Brain microvascular endothelial cell (primary cell): ENCODE data around the gene MBTPS1.

Experiments used
- DNase-seq: peaks from one replicate; pipeline ENCODE4 v3.0.0-alpha.2; 2020
- H3K27ac ChIP-seq: fragments of 250-450 bp; sonication (Bioruptor Pico); 2 replicates; pipeline ENCODE4 v1.5.1; 2020; ENCODE audit warnings: mild to moderate bottlenecking, moderate library complexity
- H3K27me3 ChIP-seq: fragments of 250-450 bp; sonication (Bioruptor Pico); replicated peaks from 2 replicates; pipeline ENCODE4 v1.5.1; 2020; ENCODE audit warnings: mild to moderate bottlenecking
- H3K36me3 ChIP-seq: fragments of 250-450 bp; sonication (Bioruptor Pico); replicated peaks from 2 replicates; pipeline ENCODE4 v1.5.1; 2020; ENCODE audit warnings: mild to moderate bottlenecking
- H3K4me3 ChIP-seq: 2 replicates; pipeline ENCODE4 v1.5.1; 2011; ENCODE audit warnings: low read depth, mild to moderate bottlenecking, control low read depth, low read length, moderate library complexity
- in situ Hi-C: cut with HindIII; loops from 2 replicates; pipeline ENCODE4 v1.10.0; 2017; ENCODE audit warnings: low sequenced_read_pairs, low pct_ligation_motif_present
- TF ChIP-seq, protein P1 (sequence below): IDR thresholded peaks from 2 replicates; pipeline ENCODE4 v1.5.1; 2011; ENCODE audit warnings: low read depth, mild to moderate bottlenecking, moderate library complexity, low read length, control low read depth, inconsistent platforms; ENCODE audit errors: missing control alignments

MBTPS1 gene

DNA sequence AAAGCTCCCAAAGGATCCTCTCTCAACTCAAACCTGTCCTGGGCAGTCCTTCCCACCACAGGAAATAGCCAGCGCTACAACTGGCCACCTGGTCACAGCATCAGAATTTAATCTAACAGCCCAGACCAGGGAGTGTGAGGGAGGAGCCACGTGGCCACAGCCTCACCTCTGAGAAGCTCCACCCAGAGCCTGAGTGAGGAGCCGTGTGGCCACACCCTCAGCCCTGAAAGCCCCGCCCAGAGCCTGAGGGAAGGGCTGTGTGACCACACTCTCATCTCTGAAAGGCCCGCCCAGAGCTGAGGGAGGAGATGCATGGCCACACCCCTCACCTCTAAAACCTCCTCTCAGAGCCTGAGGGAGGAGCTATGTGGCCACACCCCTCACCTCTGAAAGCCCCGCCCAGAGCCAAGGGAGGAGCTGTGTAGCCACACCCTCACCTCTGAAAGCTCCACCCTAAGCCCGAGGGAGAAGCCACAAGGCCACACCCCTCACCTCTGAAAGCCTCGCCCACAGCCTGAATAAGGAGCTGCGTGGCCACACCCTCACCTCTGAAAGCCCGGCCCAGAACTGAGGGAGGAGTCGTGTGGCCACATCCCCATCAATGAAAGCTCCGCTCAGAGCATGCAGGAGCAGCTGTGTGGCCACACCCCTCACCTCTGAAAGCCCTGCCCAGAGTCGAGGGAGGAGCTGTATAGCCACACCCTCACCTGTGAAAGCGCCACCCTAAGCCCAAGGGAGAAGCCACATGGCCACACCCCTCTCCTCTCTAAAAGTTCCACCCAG is 102.8 kb downstream of the MBTPS1 start:
- in situ Hi-C loops = no loop called here
- Histone ChIP-seq H3K27ac (no peak overlapping the region), H3K36me3 (no peaks in the 10 kb centered on the region), H3K27me3 (no peaks in the 10 kb centered on the region), H3K4me3 (no peak overlapping the region)
- peak; percentile 61 for DNase-seq
- TF ChIP-seq, protein P1, sequence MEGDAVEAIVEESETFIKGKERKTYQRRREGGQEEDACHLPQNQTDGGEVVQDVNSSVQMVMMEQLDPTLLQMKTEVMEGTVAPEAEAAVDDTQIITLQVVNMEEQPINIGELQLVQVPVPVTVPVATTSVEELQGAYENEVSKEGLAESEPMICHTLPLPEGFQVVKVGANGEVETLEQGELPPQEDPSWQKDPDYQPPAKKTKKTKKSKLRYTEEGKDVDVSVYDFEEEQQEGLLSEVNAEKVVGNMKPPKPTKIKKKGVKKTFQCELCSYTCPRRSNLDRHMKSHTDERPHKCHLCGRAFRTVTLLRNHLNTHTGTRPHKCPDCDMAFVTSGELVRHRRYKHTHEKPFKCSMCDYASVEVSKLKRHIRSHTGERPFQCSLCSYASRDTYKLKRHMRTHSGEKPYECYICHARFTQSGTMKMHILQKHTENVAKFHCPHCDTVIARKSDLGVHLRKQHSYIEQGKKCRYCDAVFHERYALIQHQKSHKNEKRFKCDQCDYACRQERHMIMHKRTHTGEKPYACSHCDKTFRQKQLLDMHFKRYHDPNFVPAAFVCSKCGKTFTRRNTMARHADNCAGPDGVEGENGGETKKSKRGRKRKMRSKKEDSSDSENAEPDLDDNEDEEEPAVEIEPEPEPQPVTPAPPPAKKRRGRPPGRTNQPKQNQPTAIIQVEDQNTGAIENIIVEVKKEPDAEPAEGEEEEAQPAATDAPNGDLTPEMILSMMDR = no peak

DNA sequence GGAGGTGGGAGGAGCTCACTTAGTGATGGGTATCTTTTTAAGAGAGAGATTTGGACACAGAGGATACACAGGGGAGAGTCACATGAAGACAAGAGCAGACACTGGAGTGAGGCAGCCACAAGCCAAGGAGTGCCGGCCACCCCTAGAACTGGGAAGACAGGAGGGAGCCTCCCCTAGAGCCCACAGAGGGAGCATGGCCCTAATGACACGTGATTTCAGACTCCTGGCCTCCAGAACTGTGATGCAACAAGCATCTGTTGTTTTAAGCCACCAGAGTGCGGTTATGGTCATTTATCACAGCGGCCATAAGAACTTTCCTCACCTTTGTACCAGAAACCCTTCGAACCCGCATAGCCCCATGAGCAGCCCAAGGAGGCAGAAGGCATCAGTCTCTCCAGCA is 107.5 kb downstream of the MBTPS1 start:
- Histone ChIP-seq H3K27me3 (peaks cover 9% of the 10 kb centered on the region), H3K36me3 (no peaks in the 10 kb centered on the region), H3K4me3 (no peak overlapping the region), H3K27ac (no peak overlapping the region)
- TF ChIP-seq, protein P1 = no peak
- no peak for DNase-seq
- in situ Hi-C loops = no loop called here

DNA sequence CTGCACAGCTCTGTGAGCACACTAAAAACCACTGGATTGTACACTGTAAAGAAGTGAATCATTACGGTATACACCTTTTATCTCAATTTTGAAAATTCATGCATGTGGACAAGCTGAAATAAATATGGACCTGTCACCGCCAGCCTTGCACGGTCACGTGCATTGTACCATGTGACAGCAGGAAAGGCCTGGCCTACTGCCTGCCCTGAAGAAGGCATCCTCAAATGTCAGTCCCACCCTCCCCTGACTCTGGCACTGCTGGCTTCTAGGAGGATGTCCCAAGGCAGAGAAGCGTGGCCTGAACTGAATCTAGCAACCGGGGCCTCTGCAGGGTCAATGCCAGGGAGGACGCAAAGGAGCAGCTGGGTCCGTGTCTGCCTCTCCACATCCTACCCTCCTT is 108.8 kb downstream of the MBTPS1 start:
- no peak overlapping the region for H3K27ac ChIP-seq
- H3K27me3 ChIP-seq = peaks cover 9% of the 10 kb centered on the region
- in situ Hi-C loops = no loop called here
- H3K36me3 ChIP-seq = no peaks in the 10 kb centered on the region
- DNase-seq = no peak
- no peak overlapping the region for H3K4me3 ChIP-seq
- TF ChIP-seq, protein P1 = no peak

GRCh38 chr16:84007520-84007919 is 109.2 kb downstream of the MBTPS1 start:
- peaks cover 9% of the 10 kb centered on the region for H3K27me3 ChIP-seq
- DNase-seq = no peak
- no peak overlapping the region for H3K27ac ChIP-seq
- no peaks in the 10 kb centered on the region for H3K36me3 ChIP-seq
- TF ChIP-seq, protein P1 = no peak
- no peak overlapping the region for H3K4me3 ChIP-seq
- in situ Hi-C loops = no loop called here

- Histone ChIP-seq H3K27me3 (peaks cover 9% of the 10 kb centered on the region), H3K27ac (no peak overlapping the region), H3K36me3 (no peaks in the 10 kb centered on the region), H3K4me3 (no peak overlapping the region)
- in situ Hi-C loops = no loop called here
- no peak for DNase-seq
- TF ChIP-seq, protein P1 = no peak
These were observed 111.4 kb downstream of the MBTPS1 start for GRCh38 chr16:84005391-84005790.

DNA sequence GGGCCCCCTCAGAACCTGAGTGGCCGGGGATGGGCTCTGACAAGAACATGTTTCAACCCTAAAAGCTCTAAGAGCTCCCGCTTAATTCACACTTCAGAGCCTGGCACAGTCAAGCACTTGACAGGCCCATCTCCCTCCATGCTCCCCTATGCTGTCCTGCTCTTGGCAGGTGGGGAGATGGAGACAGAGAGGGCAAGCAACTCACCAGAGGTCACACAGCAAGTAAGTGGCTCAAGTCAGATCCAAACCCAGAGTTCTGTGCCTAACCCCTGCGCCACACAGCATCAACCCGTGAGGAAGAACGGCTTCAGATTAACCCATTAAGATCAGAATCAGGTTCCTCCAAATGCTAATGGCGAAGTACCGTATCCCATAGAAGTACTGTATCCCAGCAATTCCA is 112.3 kb downstream of the MBTPS1 start:
- no peak overlapping the region for H3K27ac ChIP-seq
- DNase-seq = no peak
- H3K4me3 ChIP-seq = no peak overlapping the region
- in situ Hi-C loops = no loop called here
- H3K27me3 ChIP-seq = peaks cover 9% of the 10 kb centered on the region
- TF ChIP-seq, protein P1 = no peak
- H3K36me3 ChIP-seq = no peaks in the 10 kb centered on the region
